Activated CD4-positive, alpha-beta T cell treated with anti-CD3 and anti-CD28 coated beads, Interleukin-2, amount 50 U/mL, for 24 hours (primary cell): Measurements from ENCODE around the gene SLC4A3.
"Not testable (repeated sequence)": the region's sequence is repeated elsewhere in the genome, so short reads cannot be mapped to it uniquely, and the experiment has no call there.

Source experiments
- DNase-seq, 2 donors: peaks; one replicate each; pipeline ENCODE4 v3.0.0-alpha.2; 2020; ENCODE audit warnings: low read depth in 1 of 2, low spot score in 1 of 2

The SLC4A3 gene

GRCh38 chr2:219644801-219645480 lies 17.5 kb downstream of the SLC4A3 start:
- no peak for DNase-seq

GRCh38 chr2:219645631-219646527 lies 18.4 kb downstream of the SLC4A3 start:
- DNase-seq, result no peak

- no peak for DNase-seq
Measured at GRCh38 chr2:219648176-219648575, 20.7 kb downstream of the SLC4A3 start.

- no peak for DNase-seq
Measured at GRCh38 chr2:219648963-219649362, 21.5 kb downstream of the SLC4A3 start.

GRCh38 chr2:219650426-219651248 lies 23.2 kb downstream of the SLC4A3 start:
- no peak for DNase-seq

GRCh38 chr2:219651656-219652055 lies 24.2 kb downstream of the SLC4A3 start:
- DNase-seq, result not testable (repeated sequence)

- no peak for DNase-seq
Measured at GRCh38 chr2:219656526-219656925, 29.1 kb downstream of the SLC4A3 start.

- no peak for DNase-seq
Measured at GRCh38 chr2:219658196-219658846, 30.9 kb downstream of the SLC4A3 start.

GRCh38 chr2:219658874-219659273 lies 31.4 kb downstream of the SLC4A3 start:
- no peak for DNase-seq

- no peak for DNase-seq
Measured at GRCh38 chr2:219661197-219661954, 33.9 kb downstream of the SLC4A3 start.

- no peak for DNase-seq
Measured at GRCh38 chr2:219661955-219662395, 34.5 kb downstream of the SLC4A3 start.

- DNase-seq, result no peak
Measured at GRCh38 chr2:219662566-219662965, 35.1 kb downstream of the SLC4A3 start.

- no peak for DNase-seq
Measured at GRCh38 chr2:219663116-219663762, 35.8 kb downstream of the SLC4A3 start.

GRCh38 chr2:219664041-219664440 lies 36.6 kb downstream of the SLC4A3 start:
- DNase-seq, result no peak

- DNase-seq, result no peak
Measured at GRCh38 chr2:219664944-219665343, 37.5 kb downstream of the SLC4A3 start.

- no peak for DNase-seq
Measured at GRCh38 chr2:219665926-219666325, 38.5 kb downstream of the SLC4A3 start.

GRCh38 chr2:219668316-219668715 lies 40.9 kb downstream of the SLC4A3 start:
- no peak for DNase-seq

- no peak for DNase-seq
Measured at GRCh38 chr2:219670386-219670785, 43.0 kb downstream of the SLC4A3 start.

- DNase-seq, result no peak
Measured at GRCh38 chr2:219671279-219671678, 43.8 kb downstream of the SLC4A3 start.

- DNase-seq, result no peak
Measured at GRCh38 chr2:219672406-219672805, 45.0 kb downstream of the SLC4A3 start.
